Activated T-cell treated with anti-CD3 and anti-CD28 coated beads for 4 hours (primary cell): ENCODE results near the gene CAMK2N2.
"Not testable (repeated sequence)": the region's sequence is repeated elsewhere in the genome, so short reads cannot be mapped to it uniquely, and the experiment has no call there.

Source experiments
- DNase-seq: peaks from one replicate; pipeline ENCODE4 v3.0.0-alpha.2; 2020

Gene CAMK2N2

GRCh38 chr3:184272269-184272668 lies 10.9 kb upstream of the CAMK2N2 start:
- no peak for DNase-seq

- DNase-seq: not testable (repeated sequence)
Observed at GRCh38 chr3:184267249-184267648, 5.9 kb upstream of the CAMK2N2 start.

GRCh38 chr3:184262764-184263179 lies 1.4 kb upstream of the CAMK2N2 start:
- DNase-seq: no peak

GRCh38 chr3:184261854-184262763 lies 756 bp upstream of the CAMK2N2 start:
- DNase-seq: peak; percentile 30

- DNase-seq: no peak
Observed at GRCh38 chr3:184260724-184261269, 556 bp downstream of the CAMK2N2 start.

- no peak for DNase-seq
Observed at GRCh38 chr3:184259878-184260723, 1.3 kb downstream of the CAMK2N2 start.

GRCh38 chr3:184259396-184259877 lies 1.9 kb downstream of the CAMK2N2 start:
- no peak for DNase-seq

- no peak for DNase-seq
Observed at GRCh38 chr3:184258926-184259325, 2.4 kb downstream of the CAMK2N2 start.

- no peak for DNase-seq
Observed at GRCh38 chr3:184257083-184257915, 4.1 kb downstream of the CAMK2N2 start.

GRCh38 chr3:184255291-184256039 lies 5.9 kb downstream of the CAMK2N2 start:
- no peak for DNase-seq

- peak; percentile 90 for DNase-seq
Observed at GRCh38 chr3:184250167-184250828, 11.1 kb downstream of the CAMK2N2 start.

- peak; percentile 89 for DNase-seq
Observed at GRCh38 chr3:184249412-184250166, 11.8 kb downstream of the CAMK2N2 start, which contains the start of gene EEF1AKMT4. Gene EEF1AKMT4, plus strand, starts transcription at chr3:184249672. Its CDS starts 23 bp downstream, at chr3:184249695.

GRCh38 chr3:184248454-184249411 lies 12.6 kb downstream of the CAMK2N2 start, which contains the start of gene ALG3:
Gene ALG3, minus strand, starts transcription at chr3:184248962. Its CDS starts 22 bp downstream, at chr3:184248940.
- peak; percentile 83 for DNase-seq

- DNase-seq: no peak
Observed at GRCh38 chr3:184242297-184242685, 19.1 kb downstream of the CAMK2N2 start.

- no peak for DNase-seq
Observed at GRCh38 chr3:184241447-184242296, 19.7 kb downstream of the CAMK2N2 start.

- DNase-seq: no peak
Observed at GRCh38 chr3:184241141-184241446, 20.3 kb downstream of the CAMK2N2 start.

GRCh38 chr3:184240384-184241140 lies 20.8 kb downstream of the CAMK2N2 start:
- no peak for DNase-seq
